H1 (cell line): Measurements from ENCODE around the gene ESPNL. TPM values are rescaled to one million over a fixed set of nuclear protein-coding genes. Genes with fewer than 3 reads are reported as not detected.

ENCODE experiments used
- CTCF ChIA-PET: fragments of 300-600 bp; sonication (Branson Sonifier 250); formaldehyde crosslinking; loops from one replicate; lab custom pipeline; 2021; ENCODE audit not compliant: partially characterized antibody; lab: Charles Lee
- POLR2A ChIA-PET: fragments of 300-600 bp; sonication (Branson Sonifier 250); formaldehyde crosslinking; loops from one replicate; lab custom pipeline; 2021; ENCODE audit warnings: inconsistent platforms; ENCODE audit not compliant: partially characterized antibody; lab: Charles Lee
- DNase-seq, 2 experiments: peaks; one replicate each; pipeline versions ENCODE4 v3.0.0 to v3.0.0-alpha.2; 2010 to 2022; ENCODE audit warnings: low spot score in 2 of 2, low read depth in 1 of 2, mixed read lengths in 1 of 2
- FAIRE-seq: peaks from 2 replicates; lab custom pipeline; 2011; peaks lifted over from hg19 to GRCh38; lab: Jason Lieb, UNC
- H2AFZ ChIP-seq: 2 replicates; pipeline ENCODE4 v1.8.1; 2012; ENCODE audit warnings: low read length, inconsistent platforms
- H2AK5ac ChIP-seq: 2 replicates; pipeline ENCODE4 v1.6.1; 2013; ENCODE audit warnings: low read depth, low read length
- H2BK120ac ChIP-seq: replicated peaks from 2 replicates; pipeline ENCODE3; 2013; ENCODE audit warnings: low read depth, low read length, inconsistent platforms
- H2BK12ac ChIP-seq: 2 replicates; pipeline ENCODE4 v1.6.1; 2013; ENCODE audit warnings: low read depth, low read length
- H2BK15ac ChIP-seq: 2 replicates; pipeline ENCODE4 v1.6.1; 2013; ENCODE audit warnings: low read length
- H2BK20ac ChIP-seq: 2 replicates; pipeline ENCODE4 v1.6.1; 2013; ENCODE audit warnings: low read length
- H2BK5ac ChIP-seq: 2 replicates; pipeline ENCODE4 v1.6.1; 2013; ENCODE audit warnings: low read depth, low read length
- H3K14ac ChIP-seq: 2 replicates; pipeline ENCODE4 v1.6.1; 2013; ENCODE audit warnings: inconsistent platforms; ENCODE audit not compliant: insufficient read length
- H3K18ac ChIP-seq: 2 replicates; pipeline ENCODE4 v1.6.1; 2013; ENCODE audit warnings: low read length; ENCODE audit errors: extremely low read depth
- H3K23ac ChIP-seq: 2 replicates; pipeline ENCODE4 v1.6.1; 2013; ENCODE audit warnings: inconsistent platforms; ENCODE audit not compliant: insufficient read length
- H3K23me2 ChIP-seq: 2 replicates; pipeline ENCODE4 v1.6.1; 2013; ENCODE audit warnings: low read depth, low read length
- H3K27ac ChIP-seq: 2 replicates; pipeline ENCODE4 v1.6.1; 2011; ENCODE audit warnings: low read depth, low read length, inconsistent platforms
- H3K27me3 ChIP-seq, 4 experiments: replicated peaks in 1 of 4; 1 replicate in 1 of 4; 2 replicates in 3 of 4; pipeline versions ENCODE4 v1.6.1 to v1.8.1; 2011 to 2013; ENCODE audit warnings: low read length in 3 of 4, mild to moderate bottlenecking in 3 of 4, inconsistent platforms in 2 of 4, mixed read lengths in 2 of 4, moderate library complexity in 1 of 4; ENCODE audit not compliant: control insufficient read depth in 3 of 4, insufficient read depth in 3 of 4; ENCODE audit errors: extremely low read depth in 1 of 4
- H3K36me3 ChIP-seq, 4 experiments: 2 replicates each; pipeline versions ENCODE4 v1.6.1 to v1.8.1; 2011 to 2013; ENCODE audit warnings: mild to moderate bottlenecking in 4 of 4, low read length in 3 of 4, moderate library complexity in 2 of 4, control low read depth in 1 of 4, inconsistent platforms in 1 of 4; ENCODE audit not compliant: insufficient read depth in 4 of 4, control insufficient read depth in 2 of 4
- H3K4ac ChIP-seq: replicated peaks from 2 replicates; pipeline ENCODE3; 2013; ENCODE audit warnings: low read length, low read depth, mixed read lengths, inconsistent platforms; ENCODE audit not compliant: insufficient read length
- H3K4me1 ChIP-seq, 4 experiments: replicated peaks in 1 of 4; 1 replicate in 1 of 4; 2 replicates in 3 of 4; pipeline versions ENCODE4 v1.6.1 to v1.8.1; 2011 to 2013; ENCODE audit warnings: low read length in 3 of 4, inconsistent platforms in 2 of 4, mixed read lengths in 1 of 4; ENCODE audit not compliant: insufficient read depth in 4 of 4, control insufficient read depth in 3 of 4
- H3K4me2 ChIP-seq, 2 experiments: 2 replicates each; pipeline versions ENCODE4 v1.6.1 to v1.8.1; 2011 to 2013; ENCODE audit warnings: low read depth in 2 of 2, low read length in 2 of 2, control low read depth in 1 of 2, inconsistent platforms in 1 of 2, mild to moderate bottlenecking in 1 of 2; ENCODE audit not compliant: insufficient read depth in 1 of 2
- H3K4me3 ChIP-seq, 4 experiments: fragments of 200-600, 300-600 bp in 1 of 4; sonication (generic), shearing (Covaris generic), sonication (Bioruptor Twin) in 1 of 4; 2 replicates each; pipeline versions ENCODE4 v1.5.1 to v1.8.1; 2011 to 2016; ENCODE audit warnings: low read length in 4 of 4, low read depth in 3 of 4, control low read depth in 2 of 4, inconsistent platforms in 2 of 4, mild to moderate bottlenecking in 2 of 4, mixed read lengths in 1 of 4, moderate library complexity in 1 of 4; ENCODE audit not compliant: insufficient read depth in 2 of 4; ENCODE audit errors: extremely low read depth in 1 of 4
- H3K56ac ChIP-seq: replicated peaks from 2 replicates; pipeline ENCODE3; 2013; ENCODE audit warnings: low read depth, mild to moderate bottlenecking, mixed read lengths, low read length, inconsistent platforms; ENCODE audit not compliant: insufficient read length
- H3K79me1 ChIP-seq: 2 replicates; pipeline ENCODE4 v1.6.1; 2013; ENCODE audit warnings: low read depth, low read length, control low read depth
- H3K79me2 ChIP-seq, 2 experiments: 2 replicates each; pipeline versions ENCODE4 v1.6.1 to v1.8.1; 2012 to 2013; ENCODE audit warnings: low read length in 2 of 2, mild to moderate bottlenecking in 2 of 2, inconsistent platforms in 1 of 2; ENCODE audit not compliant: insufficient read depth in 2 of 2, control insufficient read depth in 1 of 2
- H3K9ac ChIP-seq, 4 experiments: replicated peaks in 1 of 4; 1 replicate in 1 of 4; 2 replicates in 3 of 4; pipeline versions ENCODE4 v1.6.1 to v1.8.1; 2011 to 2013; ENCODE audit warnings: low read depth in 3 of 4, low read length in 3 of 4, control low read depth in 2 of 4, mild to moderate bottlenecking in 2 of 4, moderate library complexity in 2 of 4, inconsistent platforms in 1 of 4; ENCODE audit errors: extremely low read depth in 1 of 4
- H3K9me3 ChIP-seq, 2 experiments: 2 replicates each; pipeline versions ENCODE4 v1.6.1 to v1.8.1; 2012 to 2013; ENCODE audit warnings: mild to moderate bottlenecking in 2 of 2, moderate library complexity in 2 of 2, control low read depth in 1 of 2, inconsistent platforms in 1 of 2, low read depth in 1 of 2, low read length in 1 of 2, mixed read lengths in 1 of 2; ENCODE audit not compliant: insufficient read depth in 2 of 2
- H4K20me1 ChIP-seq, 2 experiments: replicated peaks in 1 of 2; 2 replicates each; pipeline versions ENCODE3 to v1.8.1; 2011 to 2013; ENCODE audit warnings: inconsistent platforms in 2 of 2, low read length in 2 of 2, mild to moderate bottlenecking in 1 of 2; ENCODE audit not compliant: insufficient read depth in 2 of 2, control insufficient read depth in 1 of 2
- H4K5ac ChIP-seq: 2 replicates; pipeline ENCODE4 v1.6.1; 2013; ENCODE audit warnings: low read length, low read depth, mixed read lengths, inconsistent platforms; ENCODE audit not compliant: insufficient read length
- H4K8ac ChIP-seq: 2 replicates; pipeline ENCODE4 v1.8.0; 2013; ENCODE audit warnings: mild to moderate bottlenecking, moderate library complexity, low read length, inconsistent platforms; ENCODE audit not compliant: insufficient read depth; ENCODE audit errors: extremely low read depth
- H4K91ac ChIP-seq: replicated peaks from 2 replicates; pipeline ENCODE3; 2013; ENCODE audit warnings: low read length, mixed read lengths, inconsistent platforms; ENCODE audit not compliant: insufficient read length
- KDM5A ChIP-seq: fragments of 200-600 bp; IDR thresholded peaks from 2 replicates; pipeline ENCODE4 v1.7.1; 2012; ENCODE audit warnings: mild to moderate bottlenecking, low read length, inconsistent platforms, mixed read lengths
- MAFK ChIP-seq: IDR thresholded peaks from 2 replicates; pipeline ENCODE4 v1.6.1; 2012; ENCODE audit warnings: low read depth, mild to moderate bottlenecking, improper control_type of control experiment, low read length
- POU5F1 ChIP-seq: IDR thresholded peaks from 2 replicates; pipeline ENCODE4 v1.6.1; 2011; ENCODE audit warnings: low read depth, mild to moderate bottlenecking, low read length, moderate library complexity
- TAF1 ChIP-seq: IDR thresholded peaks from 2 replicates; pipeline ENCODE4 v1.6.1; 2011; ENCODE audit warnings: mild to moderate bottlenecking, low read depth, low read length
- TAF7 ChIP-seq: optimal IDR thresholded peaks from 2 replicates; pipeline ENCODE3; 2011; ENCODE audit warnings: low read depth, mild to moderate bottlenecking, inconsistent platforms, low read length, moderate library complexity, borderline replicate concordance
- WGBS, 2 experiments: shearing (Covaris generic) in 1 of 2; methylation state at CpG; one replicate each; pipeline versions ENCODE4 v1.1.6 to v1.1.7; 2013 to 2015; ENCODE audit warnings: low lambda C conversion rate in 2 of 2, mixed read lengths in 2 of 2, inconsistent platforms in 1 of 2, low coverage in 1 of 2, missing lambda C conversion rate in 1 of 2; ENCODE audit not compliant: insufficient replicate concordance in 2 of 2, insufficient coverage in 1 of 2, insufficient read length in 1 of 2; ENCODE audit errors: extremely low coverage in 1 of 2, missing lambda C conversion rate in 1 of 2; 5-methylcytosine and 5-hydroxymethylcytosine counted together
- polyA plus RNA-seq, 7 experiments: library from polyadenylated mRNA; depleted of rRNA in 3 of 7; stranded (reverse) in 5 of 7; unstranded in 2 of 7; fragments of >200 nt in 5 of 7; fragments of 200-250 nt in 2 of 7; gene quantifications; 1 replicate in 5 of 7; 2 replicates in 1 of 7; 4 replicates in 1 of 7; pipeline versions ENCODE4 v1.2.1 to v1.2.3, GENCODE V29; 2011 to 2013; ENCODE audit warnings: missing spikeins in 2 of 7, mixed read lengths in 2 of 7
- total RNA-seq: library from RNA; stranded (reverse); fragmentation: NEBNext Ultra II Directional; extraction: Animal tissue kit (Norgen Biotek cat#: 25700); gene quantifications from 2 replicates; pipeline ENCODE4 v1.2.1, GENCODE V29; 2021
- TF ChIP-seq, protein P1 (sequence below): IDR thresholded peaks from 2 replicates; pipeline ENCODE4 v1.6.1; 2011; ENCODE audit warnings: low read length, improper control_type of control experiment

Gene ESPNL
- total and polyA plus RNA-seq, 2 of the 8 experiments (the other 6 are each of a cell fraction or from before 2014, with no cell fraction given), result 0.68 to 1.3 TPM

DNA sequence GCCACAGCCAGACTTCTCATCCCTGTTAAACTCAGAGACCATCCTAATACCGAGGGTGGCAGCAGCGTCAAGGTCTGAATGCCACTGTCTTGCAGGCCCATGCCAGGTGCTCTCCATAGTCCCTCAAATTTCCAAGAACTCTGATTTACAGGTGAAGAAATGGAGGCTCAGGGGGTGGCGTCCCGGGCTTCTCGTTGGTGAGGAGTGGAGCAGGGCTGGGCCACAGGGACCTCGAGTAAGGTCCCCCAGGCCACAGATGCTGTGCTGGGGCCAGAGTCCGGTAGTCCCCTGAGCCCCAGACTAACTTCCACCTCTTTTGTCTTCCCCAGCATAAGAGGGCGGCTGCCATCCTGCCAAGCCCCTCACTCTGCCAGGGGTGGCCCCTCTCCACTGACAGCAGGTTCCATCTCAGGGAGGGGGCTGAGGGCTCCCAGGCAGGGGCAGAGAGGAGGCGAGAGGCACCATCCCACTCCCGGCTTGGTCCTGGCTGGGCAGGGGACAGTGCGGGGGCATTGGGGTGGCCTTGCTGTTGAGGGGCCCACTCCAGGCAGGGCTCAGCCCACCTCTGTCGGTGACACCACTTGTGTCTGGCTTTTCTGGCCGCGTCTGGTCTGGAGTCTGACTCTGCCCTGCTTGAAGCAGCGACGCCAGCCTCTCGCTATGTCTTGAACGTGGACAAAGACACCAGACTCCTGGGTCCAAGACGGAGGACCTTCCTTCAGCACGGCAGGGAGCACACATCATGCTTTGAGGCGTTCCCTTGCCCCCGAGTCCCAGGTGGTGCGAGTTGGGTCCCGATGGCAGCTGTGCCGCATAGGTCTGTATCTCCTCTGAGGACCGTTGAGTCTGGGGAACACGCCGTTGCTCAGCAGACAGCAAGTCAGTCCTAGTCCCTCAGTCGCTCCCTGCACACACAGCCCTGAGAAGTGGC, 22.4 kb downstream of the ESPNL start:
- FAIRE-seq, result no peak
- POLR2A ChIA-PET, result no interaction called here

More for the DNA sequence above, 22.4 kb downstream of the ESPNL start:
- CTCF ChIA-PET, result interaction anchor here (1.3 kb wide), 1 partner anchor 199 kb away, joined by 4 read pairs; no protein-coding TSS in a partner anchor
- no peak overlapping the region for H2AFZ ChIP-seq
- H4K20me1 ChIP-seq, result peaks cover 0 to 14% of the 10 kb centered on the region in 2 experiments
- H3K4me1 ChIP-seq, result peaks cover 0 to 6% (median 2%) of the 10 kb centered on the region in 4 experiments; a peak in 3 of 7 replicates
- H3K23me2 ChIP-seq, result peaks cover 29% of the 10 kb centered on the region
- H4K91ac ChIP-seq, result no peak overlapping the region
- no peak overlapping the region for H3K9ac ChIP-seq
- no peak overlapping the region for H3K14ac ChIP-seq
- no peak overlapping the region for H3K18ac ChIP-seq
- no peak overlapping the region for H3K4ac ChIP-seq
- no peak overlapping the region for H2AK5ac ChIP-seq
- no peak overlapping the region for H3K4me2 ChIP-seq
- no peak overlapping the region for H3K4me3 ChIP-seq
- H3K79me1 ChIP-seq, result no peaks in the 10 kb centered on the region
- no peak overlapping the region for H2BK20ac ChIP-seq
- H3K23ac ChIP-seq, result no peak overlapping the region
- H3K36me3 ChIP-seq, result no peaks in the 10 kb centered on the region; a peak in 1 of 8 replicates
- no peak overlapping the region for H3K56ac ChIP-seq
- peak overlapping the region; percentile 72; the same call in 1 of the 2 replicates for H2BK15ac ChIP-seq
- no peak overlapping the region; the same call in 1 of the 2 replicates for H2BK5ac ChIP-seq
- TF ChIP-seq KDM5A (no peak), TAF7 (no peak), POU5F1 (no peak), TAF1 (no peak), MAFK (no peak)
- TF ChIP-seq, protein P1, sequence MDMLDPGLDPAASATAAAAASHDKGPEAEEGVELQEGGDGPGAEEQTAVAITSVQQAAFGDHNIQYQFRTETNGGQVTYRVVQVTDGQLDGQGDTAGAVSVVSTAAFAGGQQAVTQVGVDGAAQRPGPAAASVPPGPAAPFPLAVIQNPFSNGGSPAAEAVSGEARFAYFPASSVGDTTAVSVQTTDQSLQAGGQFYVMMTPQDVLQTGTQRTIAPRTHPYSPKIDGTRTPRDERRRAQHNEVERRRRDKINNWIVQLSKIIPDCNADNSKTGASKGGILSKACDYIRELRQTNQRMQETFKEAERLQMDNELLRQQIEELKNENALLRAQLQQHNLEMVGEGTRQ, result no peak
- H3K27ac ChIP-seq, result no peak overlapping the region
- no peaks in the 10 kb centered on the region for H3K79me2 ChIP-seq
- WGBS, 2 experiments, result 91% methylated on average over 28 of the region's 29 CpGs; no CpG with 5 or more reads in 1 of the 2 experiments
- no peak overlapping the region for H2BK120ac ChIP-seq
- H4K8ac ChIP-seq, result no peak overlapping the region; the same call in 1 of the 2 replicates
- no peak overlapping the region for H4K5ac ChIP-seq
- no peak for DNase-seq
- H3K9me3 ChIP-seq, result 0 out of 4 replicates have a peak, but pooled peaks cover 0 to 4% of the 10 kb centered on the region in 2 experiments
- no peak overlapping the region for H2BK12ac ChIP-seq
- no peaks in the 10 kb centered on the region; a peak in 1 of 7 replicates for H3K27me3 ChIP-seq
